Measurements from ENCODE around the gene AFF2.
"Not testable (repeated sequence)": the region's sequence is repeated elsewhere in the genome, so short reads cannot be mapped to it uniquely, and the experiment has no call there.

Gene AFF2

DNA sequence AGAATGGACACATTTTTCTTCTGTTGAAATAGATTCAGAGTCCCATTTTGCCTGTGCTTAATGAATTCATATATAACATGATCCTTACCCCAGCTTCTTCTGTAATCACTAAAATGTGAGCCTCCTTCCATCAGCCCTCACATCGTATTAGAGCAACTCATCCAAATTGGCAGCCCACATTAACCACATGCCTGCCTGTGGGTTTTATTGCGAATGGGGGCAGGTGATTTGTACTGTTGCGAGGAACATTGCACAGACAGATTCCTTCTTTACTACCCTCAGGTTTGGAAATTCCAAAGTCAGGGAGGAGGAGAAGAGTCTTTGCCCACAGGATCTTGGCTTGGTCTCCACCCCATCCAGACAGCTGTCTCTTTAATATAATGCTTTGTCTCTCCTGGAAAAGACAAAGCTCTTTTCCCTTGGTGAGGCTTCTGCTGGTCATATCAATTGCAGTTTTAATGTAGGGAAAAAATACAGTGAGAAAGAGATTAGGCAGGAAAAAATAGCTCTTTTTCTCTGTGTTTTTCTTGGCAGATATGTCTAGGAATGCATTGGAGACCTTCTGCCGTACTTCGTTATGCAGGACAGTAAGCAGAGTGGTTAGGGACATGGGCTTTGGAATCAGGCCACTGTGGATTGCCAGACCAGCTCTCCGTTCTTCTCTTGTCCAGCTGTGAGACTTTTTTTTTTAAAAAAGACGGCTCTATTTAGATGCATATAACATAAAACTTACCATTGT lies 371.2 kb downstream of the AFF2 start:
- no peak for FAIRE-seq

DNA sequence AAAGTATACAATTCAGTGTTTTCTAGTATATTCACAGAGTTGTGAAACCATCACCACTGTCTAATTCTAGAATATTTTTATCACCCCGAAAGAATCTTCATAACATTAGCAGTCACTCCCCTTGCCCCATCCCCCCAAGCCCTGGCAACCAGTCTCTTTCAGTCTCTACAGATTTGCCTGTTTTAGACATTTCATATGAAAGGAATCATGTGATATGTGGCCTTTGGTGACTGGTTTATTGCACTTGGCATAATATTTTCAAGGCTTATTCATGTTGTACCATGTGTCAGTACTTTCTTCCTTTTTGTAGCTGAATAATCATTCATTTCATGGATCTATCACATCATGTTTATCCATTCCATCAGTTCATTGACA lies 371.7 kb downstream of the AFF2 start:
- no peak for FAIRE-seq

DNA sequence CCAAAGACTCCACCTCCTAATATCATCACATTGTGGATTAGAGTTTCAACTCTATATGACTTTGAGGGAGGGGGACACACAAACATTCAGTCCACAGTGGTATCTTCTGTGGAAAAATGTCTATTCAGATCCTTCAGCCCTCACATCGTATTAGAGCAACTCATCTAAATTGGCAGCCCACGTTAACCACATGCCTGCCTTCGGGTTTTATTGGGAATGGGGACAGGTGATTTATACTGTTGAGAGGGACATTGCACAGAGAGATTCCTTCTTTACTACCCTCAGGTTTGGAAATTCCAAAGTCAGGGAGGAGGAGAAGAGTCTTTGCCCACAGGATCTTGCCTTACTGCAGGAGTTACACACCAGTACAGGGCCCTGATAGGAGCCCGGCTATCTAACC lies 372.5 kb downstream of the AFF2 start:
- no peak for FAIRE-seq

DNA sequence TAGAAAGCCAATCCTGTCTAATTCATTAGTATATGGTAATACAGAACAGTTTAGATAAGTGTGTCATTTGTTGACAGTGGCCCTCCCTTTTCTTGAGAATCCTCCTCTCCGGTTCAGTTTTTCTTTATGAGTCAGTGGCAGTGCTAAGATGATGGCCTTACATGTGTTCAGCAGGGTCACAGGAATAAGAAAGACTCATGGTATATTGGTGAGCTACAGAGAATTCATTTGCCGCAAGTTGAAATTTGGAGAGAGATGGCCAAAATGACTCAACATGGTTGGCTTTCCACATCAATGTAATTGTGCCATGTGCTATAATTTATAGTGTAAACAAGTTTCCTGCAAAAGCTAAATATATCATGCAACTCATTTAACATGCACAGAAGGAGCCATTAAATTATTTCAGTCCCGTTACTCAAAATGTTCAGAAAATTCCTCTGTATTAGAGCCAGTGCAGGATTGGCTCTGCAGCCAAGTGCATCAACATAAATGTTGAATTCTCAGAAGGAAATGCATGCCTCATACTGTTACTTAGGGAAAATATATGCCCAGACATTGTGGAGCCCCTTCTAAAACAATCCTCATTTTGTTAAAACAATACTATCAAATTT lies 374.3 kb downstream of the AFF2 start:
- FAIRE-seq = no peak

DNA sequence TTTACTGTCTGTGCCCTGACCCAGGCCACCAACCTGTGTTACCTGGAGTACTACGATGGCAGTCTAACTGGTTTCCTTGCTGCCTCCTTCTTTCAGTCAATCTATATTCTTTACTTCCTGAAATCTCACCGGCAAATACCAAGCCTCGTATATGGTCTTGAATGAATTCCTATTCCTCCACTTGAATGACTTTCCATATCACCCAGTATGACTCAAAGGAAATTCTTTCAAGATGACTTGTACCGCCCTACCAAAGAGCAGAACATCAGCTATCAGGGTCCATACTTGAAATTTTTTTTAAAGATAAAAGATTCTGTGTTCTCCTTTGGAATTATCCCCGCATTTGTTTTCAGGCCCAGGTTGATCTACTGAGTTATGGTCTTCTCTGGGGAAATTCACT lies 378.0 kb downstream of the AFF2 start:
- FAIRE-seq = no peak

DNA sequence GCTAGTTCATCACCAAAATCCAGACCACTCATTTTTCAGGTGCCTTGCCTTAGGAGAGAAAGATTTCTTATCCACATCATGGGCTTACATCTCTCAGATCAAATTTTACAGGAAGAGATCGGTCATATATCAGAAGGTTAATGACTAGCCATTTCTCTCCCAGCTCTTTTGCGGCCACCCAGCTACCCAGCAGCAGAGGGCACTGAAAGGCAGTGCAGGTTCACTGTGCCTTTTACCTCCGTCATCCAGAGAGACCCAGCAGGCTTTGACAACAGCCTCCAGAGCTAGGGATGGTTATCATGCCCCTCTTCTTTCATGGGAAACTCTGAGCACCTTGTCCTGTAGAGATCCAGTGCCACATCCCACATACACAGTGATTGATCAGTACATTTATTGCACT lies 384.8 kb downstream of the AFF2 start:
- no peak for FAIRE-seq

DNA sequence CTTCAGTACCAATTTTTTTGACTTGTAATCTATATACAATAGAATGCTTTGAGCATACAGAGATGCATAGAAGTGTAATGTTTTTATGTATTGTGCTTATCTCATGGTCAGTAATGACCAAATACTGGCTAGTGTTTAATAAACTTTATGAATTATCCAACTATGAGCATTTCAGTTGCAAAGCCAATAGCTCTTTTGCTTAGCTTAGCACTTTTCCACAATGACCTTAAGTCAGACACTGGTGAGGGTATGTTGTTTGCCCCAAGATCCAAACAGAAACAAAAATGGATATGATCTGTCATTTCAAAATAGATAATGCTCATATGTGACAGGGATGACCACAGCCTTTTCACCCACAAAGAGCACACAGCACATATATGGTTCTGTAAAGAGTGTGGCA lies 393.0 kb downstream of the AFF2 start:
- no peak for FAIRE-seq

DNA sequence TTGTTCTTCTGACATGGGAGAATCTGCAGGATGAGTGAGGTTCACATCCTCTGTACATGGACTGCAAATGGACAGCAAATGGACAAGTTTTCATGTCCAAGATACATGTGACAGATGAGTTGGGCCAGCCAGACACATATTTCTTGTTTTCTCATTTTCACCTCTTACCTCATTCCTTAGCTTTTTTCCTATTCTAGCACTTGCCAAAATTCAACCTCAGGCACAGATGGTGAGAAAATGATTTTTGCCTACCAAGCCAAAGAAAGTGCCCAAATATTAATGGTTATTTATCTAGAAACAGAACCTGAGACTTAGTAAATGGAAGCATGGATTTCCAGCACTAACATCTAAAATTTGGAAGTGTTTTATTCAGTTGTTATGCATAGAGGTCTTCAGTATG lies 402.2 kb downstream of the AFF2 start:
- no peak for FAIRE-seq

DNA sequence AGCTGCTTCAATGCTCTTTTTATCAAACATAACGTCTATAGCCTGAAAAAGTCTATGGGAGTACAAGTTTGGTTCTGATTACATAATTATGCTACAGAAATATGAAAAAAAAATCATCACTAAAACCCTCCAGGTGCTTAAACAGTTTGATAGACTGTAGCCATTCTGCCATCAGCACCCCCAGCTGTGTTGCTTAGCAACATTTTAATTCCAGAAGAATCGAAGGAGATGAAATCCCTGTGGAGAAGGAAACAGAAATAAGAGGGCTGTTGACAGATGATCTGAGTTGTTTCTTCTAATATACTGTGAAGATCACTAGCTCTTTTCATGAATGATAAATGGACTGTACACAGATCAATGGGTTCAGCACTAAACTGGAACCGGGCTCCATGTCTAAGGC lies 402.8 kb downstream of the AFF2 start:
- FAIRE-seq = no peak

DNA sequence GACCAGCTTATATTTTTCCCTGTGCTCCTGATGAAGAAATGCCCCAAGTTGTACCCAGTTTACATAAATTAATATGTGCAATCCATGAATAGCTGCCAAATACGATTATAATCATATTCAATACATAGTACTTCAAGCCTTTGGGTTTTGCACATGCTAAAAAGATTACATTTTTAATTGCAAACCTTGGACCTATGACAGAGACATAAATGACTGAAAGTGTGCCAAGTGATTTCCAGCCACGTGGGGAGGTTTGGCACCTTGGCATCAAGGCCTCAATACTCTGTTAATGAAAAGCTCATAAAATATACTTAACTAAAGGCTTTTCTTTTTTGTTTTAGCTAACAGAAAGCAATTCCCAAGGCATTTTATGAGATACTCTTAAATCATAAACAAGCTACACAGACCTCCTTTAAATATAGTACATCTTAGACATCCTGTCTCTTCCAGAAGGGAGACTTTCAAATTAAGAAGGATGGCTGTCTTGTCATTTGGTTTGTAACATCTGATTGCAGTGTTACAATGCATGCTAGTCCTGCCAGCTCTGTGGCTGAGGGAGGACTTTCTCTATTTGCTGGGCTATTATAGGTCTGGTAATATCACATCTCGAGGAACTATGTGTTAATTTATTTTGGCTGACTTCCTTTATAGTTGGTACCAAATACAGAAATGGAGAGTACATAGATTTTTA lies 404.1 kb downstream of the AFF2 start:
- no peak for FAIRE-seq

DNA sequence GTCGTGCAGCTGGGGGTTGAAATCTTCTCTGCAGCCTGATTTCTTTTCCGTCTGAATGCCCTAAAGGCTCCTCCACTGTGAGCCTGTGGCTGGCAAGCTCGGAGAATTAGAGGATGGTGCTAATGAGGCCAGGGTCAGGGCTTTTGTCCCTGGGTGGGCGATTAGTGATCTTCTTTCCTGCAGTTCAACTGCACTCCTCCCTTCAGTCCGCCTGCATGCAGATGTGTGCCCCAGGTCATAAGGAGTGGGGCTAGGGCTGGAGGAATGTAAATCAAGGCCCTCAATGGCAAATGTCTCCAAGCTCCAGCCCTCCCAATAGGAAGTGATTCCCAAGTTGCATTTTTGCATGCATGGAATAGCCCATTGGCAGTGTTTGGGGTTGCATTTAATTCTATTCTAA lies 405.0 kb downstream of the AFF2 start:
- FAIRE-seq = no peak

DNA sequence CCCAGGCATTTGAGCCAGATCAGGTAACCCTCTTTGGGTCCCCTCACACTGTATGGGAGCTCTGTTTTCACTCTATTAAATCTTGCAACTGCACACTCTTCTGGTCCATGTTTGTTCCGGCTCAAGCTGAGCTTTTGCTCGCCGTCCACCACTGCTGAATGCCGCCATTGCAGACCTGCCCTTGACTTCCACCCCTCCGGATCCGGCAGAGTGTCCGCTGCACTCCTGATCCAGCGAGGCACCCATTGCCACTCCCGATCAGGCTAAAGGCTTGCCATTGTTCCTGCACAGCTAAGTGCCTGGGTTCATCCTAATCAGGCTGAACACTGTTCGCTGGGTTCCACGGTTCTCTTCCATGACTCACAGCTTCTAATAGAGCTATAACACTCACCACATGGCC lies 406.2 kb downstream of the AFF2 start:
- not testable (repeated sequence) for FAIRE-seq

DNA sequence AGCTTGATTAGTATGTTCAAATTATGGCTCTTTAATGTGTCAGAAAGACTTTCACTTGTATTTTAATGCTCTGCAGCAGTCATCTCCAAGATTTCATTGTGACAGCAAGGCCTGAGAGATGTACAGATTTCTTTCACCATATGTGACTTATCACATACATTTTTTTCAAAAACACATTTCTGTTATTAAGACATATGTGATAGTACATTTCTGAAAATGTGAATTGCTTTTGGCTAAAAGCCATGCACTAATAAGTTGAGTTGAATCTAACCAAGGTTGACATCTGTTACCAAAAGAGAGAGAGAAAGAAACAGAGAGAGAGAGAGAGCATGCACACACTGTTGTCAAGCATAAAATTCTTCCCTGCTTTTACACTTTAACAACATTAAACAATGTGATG lies 409.3 kb downstream of the AFF2 start:
- no peak for FAIRE-seq

DNA sequence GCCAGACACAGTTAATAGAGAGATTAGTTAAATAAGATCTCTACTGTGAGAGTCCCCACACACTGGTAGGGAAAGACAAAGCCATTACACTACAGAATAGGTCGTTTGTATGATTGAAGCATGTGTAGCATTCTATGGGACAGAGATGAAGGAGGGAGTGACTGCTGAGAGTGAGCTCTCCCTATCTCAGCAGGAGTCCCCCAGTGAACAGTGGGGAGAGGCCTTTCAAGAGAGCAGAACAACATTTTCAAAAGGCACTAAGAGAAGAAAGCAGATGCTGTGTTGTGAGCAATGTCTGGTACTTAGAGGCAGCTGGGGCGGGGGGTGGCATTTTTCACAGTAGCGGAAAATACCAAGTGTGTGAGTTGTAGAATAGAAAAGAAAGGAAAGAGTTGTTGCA lies 413.6 kb downstream of the AFF2 start:
- no peak for FAIRE-seq

DNA sequence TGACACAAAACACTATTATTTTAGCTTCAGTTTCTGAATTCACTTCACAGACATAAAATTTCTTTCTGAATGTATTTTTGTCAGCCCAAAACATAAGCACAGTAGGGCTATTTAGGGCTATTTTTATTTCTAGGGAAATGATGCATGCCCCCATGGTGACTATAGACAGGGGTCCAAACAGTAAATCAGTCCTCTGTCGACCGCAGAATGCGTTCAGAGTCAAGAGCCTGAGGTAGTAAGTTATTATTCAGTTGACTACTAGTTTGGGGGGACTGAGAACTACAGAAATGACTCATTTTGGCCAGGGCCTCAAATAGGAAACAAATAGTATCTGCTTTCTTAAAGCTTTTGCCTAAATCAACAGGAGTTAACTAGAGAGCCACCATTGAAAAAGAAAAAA lies 414.4 kb downstream of the AFF2 start:
- no peak for FAIRE-seq

DNA sequence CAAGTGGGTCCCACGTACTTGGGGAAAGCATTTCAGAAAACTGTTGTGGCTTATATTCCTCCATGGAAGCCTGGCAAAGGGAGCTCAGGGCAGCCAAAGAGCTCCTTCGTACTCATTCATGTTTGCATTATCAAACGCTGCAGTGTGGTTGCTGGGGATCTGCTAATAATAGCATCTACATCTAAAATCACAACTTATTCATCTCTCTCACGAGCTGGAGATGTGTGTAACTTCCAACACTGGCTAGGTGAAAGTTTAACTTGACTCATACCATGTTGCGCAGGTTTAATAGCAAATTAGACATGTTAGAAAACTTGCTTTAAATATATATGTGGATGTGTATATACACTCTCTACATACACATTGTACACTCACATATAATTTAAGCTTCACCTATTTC lies 415.1 kb downstream of the AFF2 start:
- no peak for FAIRE-seq

DNA sequence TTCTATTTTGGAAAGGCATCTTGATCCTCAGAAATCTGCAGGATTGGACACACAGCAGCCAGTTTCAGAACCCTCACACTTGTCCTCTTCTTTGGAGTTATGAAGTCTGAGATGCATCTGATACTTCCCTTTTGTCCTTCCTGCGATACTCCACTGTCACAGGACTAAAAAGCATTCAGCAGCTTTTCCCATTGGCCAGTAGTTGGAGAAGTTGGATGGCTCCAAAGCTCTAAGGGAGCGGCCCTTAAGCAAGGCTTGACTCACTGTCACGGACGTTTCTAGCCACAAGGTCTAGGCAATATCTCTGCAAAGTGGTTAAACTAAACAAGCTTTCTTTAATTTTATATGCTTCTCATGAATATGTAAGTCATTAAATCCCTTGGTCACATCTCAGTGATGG lies 417.0 kb downstream of the AFF2 start:
- FAIRE-seq = no peak

DNA sequence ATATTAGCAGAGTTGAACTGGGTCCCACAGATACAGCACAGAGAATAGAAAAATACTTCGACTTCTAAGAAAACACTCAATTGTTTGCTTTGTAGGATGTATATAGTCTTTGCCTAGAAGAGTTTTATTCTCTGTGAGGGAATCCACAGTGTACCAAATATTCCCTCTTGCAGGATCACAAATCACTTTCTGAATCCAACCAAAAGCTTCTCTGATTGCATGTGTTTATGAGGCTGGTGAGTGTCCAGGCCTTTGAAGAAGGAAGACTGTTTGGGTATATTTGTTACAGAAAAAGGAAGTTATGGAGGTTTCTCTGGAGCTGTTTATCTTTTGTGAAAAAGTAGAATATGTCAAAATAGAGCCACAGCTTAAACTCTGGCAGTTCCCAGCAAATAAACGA lies 423.2 kb downstream of the AFF2 start:
- FAIRE-seq = no peak

DNA sequence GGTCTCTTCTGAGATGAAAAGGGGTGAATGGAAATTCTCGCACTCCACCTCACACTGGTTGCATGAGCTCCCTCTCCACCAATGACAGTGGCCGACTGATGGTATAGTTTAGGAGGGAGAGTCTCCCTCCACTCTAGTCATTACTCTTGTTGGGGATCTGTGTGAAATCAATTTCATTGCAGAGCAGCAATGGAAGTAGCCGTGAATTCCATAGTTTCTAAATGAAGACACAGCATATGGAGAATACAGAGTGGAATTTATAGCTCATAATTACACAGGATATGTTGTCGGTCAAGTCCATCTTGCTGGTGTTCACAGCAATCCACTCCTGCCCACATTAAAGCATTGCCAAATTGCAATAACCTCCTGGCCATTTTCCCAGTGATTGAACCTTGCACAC lies 426.0 kb downstream of the AFF2 start:
- FAIRE-seq = no peak

DNA sequence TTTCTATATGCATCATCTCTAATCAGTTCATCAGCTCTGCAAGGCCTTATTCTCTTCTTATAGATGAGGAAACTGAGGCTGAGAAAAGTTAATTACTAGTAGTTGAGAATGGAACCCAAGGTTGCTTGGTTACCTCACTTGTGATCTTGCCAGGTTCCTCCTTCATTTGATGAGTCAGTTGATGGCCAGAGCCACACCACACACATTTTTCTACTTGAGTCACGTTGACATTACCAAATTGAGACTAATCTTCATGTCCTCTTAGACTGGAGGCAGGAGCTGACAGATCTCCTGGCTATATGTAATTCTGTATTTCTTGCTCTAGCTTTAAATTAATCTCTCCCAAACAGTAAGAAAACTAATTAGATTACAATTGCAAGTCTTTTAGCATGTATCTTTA lies 428.4 kb downstream of the AFF2 start:
- no peak for FAIRE-seq

DNA sequence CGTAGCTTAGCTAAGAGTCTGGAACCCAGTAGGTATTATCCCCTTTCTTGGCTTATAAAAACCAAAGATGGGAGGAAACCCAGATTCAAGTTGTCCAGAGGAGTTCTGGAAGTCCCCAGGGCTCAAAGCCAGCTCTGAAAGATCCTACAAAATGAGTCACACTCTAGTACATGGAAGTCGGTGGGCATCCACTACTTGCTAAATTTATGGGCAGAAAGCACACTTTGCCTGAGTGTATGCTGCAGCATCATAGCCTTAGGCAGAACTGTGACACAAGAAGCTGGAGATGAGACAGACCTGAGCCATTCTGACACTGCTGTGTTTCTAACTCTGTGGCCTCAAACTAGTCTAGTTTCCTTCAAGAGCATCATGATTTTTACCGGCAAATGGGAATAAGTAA lies 429.3 kb downstream of the AFF2 start:
- FAIRE-seq = no peak

DNA sequence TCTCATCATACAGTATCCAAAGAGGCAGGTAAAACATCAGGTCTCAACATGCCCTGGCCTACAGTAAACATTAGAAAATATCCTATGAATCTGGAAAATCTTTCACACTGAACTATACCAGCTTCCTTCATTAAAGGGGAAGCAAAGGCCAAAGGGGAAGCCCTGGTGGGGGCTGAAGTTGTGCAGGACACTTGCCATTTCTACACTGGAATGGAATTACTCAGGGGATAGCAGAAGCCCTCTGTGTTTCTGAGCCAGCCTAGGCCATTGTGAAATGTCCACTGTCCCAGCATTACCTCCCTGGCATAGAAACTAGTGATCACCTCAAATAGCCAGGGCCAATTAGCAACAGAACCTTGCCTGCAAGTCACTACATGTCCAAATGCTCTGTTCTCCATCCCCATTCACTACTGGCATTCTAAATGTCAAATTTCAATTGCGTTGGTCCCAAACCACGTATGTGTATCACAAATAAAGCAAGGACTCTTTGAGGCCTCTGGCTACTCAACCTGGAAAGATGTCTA lies 429.9 kb downstream of the AFF2 start:
- no peak for FAIRE-seq

DNA sequence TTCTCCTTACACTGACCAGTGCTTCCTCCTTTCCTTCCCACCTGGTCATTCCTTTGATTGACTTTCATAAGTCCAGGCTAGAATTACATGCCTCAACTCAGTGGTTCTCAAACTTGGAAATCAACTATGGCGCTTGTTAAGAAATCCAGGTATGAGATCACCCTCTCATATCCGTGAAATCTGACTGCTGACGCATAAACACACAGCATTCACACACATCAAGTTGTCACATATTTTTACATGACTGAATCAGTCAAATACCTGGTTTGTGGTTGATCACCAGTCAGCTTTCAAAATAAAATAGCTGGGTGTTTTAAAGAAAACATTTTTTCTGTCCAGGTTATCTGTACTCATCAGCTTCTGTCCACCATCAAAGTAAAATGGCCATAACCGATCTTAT lies 433.5 kb downstream of the AFF2 start:
- no peak for FAIRE-seq

DNA sequence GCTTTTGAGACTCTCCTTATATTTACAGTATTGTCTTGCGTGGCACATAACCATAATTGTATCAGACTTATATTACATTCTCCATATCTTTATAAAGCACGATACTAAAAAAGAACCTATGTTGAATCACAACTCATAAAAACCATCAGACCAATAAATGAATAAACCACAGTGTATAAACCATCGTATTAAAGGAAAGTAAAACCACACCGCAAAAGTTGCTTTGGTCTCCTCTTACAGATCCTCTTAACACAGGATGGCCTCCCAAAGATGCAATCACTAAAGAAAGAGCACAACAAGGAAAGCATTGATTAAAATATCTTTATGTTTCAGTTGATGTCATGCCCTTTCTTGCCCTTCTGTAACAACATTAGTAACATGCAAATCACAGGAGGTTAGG lies 437.9 kb downstream of the AFF2 start:
- FAIRE-seq = no peak
